Measurements from ENCODE around the gene ATAD3B. TPM values are rescaled to one million over a fixed set of nuclear protein-coding genes. Genes with fewer than 3 reads are reported as not detected.
A peak's percentile ranks its signal among the peaks of the same experiment; 100 is the strongest.
"Not testable (repeated sequence)": the region's sequence is repeated elsewhere in the genome, so short reads cannot be mapped to it uniquely, and the experiment has no call there.

ATAD3B gene
- polyA plus RNA-seq, 4 donors, result 9.4 to 29.9 (median 20.5) TPM

GRCh38 chr1:1449099-1449739 lies 22.3 kb upstream of the ATAD3B start, which contains the start of gene ATAD3C:
Gene ATAD3C, plus strand, starts transcription at chr1:1449689. Its CDS starts 995 bp downstream, at chr1:1450684.
- no peak for DNase-seq (ENCODE audit: low read depth in 4 of 4, low spot score in 2 of 4)

GRCh38 chr1:1450616-1451015 lies 20.9 kb upstream of the ATAD3B start:
- DNase-seq (ENCODE audit: low read depth in 4 of 4, low spot score in 2 of 4), result not testable (repeated sequence)

GRCh38 chr1:1451696-1452364 lies 19.7 kb upstream of the ATAD3B start:
- no peak for DNase-seq (ENCODE audit: low read depth in 4 of 4, low spot score in 2 of 4)

- not testable (repeated sequence) for DNase-seq (ENCODE audit: low read depth in 4 of 4, low spot score in 2 of 4)
Measured at GRCh38 chr1:1452365-1452739, 19.2 kb upstream of the ATAD3B start.

GRCh38 chr1:1452882-1453281 lies 18.7 kb upstream of the ATAD3B start:
- DNase-seq (ENCODE audit: low read depth in 4 of 4, low spot score in 2 of 4), result no peak

GRCh38 chr1:1454286-1455056 lies 17.1 kb upstream of the ATAD3B start:
- DNase-seq (ENCODE audit: low read depth in 4 of 4, low spot score in 2 of 4), result not testable (repeated sequence)

GRCh38 chr1:1455366-1455884 lies 16.1 kb upstream of the ATAD3B start:
- no peak for DNase-seq (ENCODE audit: low read depth in 4 of 4, low spot score in 2 of 4)

- not testable (repeated sequence) for DNase-seq (ENCODE audit: low read depth in 4 of 4, low spot score in 2 of 4)
Measured at GRCh38 chr1:1455934-1456333, 15.6 kb upstream of the ATAD3B start.

- not testable (repeated sequence) for DNase-seq (ENCODE audit: low read depth in 4 of 4, low spot score in 2 of 4)
Measured at GRCh38 chr1:1456683-1457255, 14.8 kb upstream of the ATAD3B start.

GRCh38 chr1:1459156-1459555 lies 12.4 kb upstream of the ATAD3B start:
- not testable (repeated sequence) for DNase-seq (ENCODE audit: low read depth in 4 of 4, low spot score in 2 of 4)

GRCh38 chr1:1459711-1460110 lies 11.9 kb upstream of the ATAD3B start:
- not testable (repeated sequence) for DNase-seq (ENCODE audit: low read depth in 4 of 4, low spot score in 2 of 4)

- no peak for DNase-seq (ENCODE audit: low read depth in 4 of 4, low spot score in 2 of 4)
Measured at GRCh38 chr1:1460540-1461130, 10.9 kb upstream of the ATAD3B start.

GRCh38 chr1:1461721-1462317 lies 9.7 kb upstream of the ATAD3B start:
- DNase-seq (ENCODE audit: low read depth in 4 of 4, low spot score in 2 of 4), result no peak

- DNase-seq (ENCODE audit: low read depth in 4 of 4, low spot score in 2 of 4), result no peak
Measured at GRCh38 chr1:1462318-1462966, 9.1 kb upstream of the ATAD3B start.

- no peak for DNase-seq (ENCODE audit: low read depth in 4 of 4, low spot score in 2 of 4)
Measured at GRCh38 chr1:1463312-1463711, 8.3 kb upstream of the ATAD3B start.

GRCh38 chr1:1468196-1468985 lies 3.2 kb upstream of the ATAD3B start:
- DNase-seq (ENCODE audit: low read depth in 4 of 4, low spot score in 2 of 4), result not testable (repeated sequence)

- DNase-seq (ENCODE audit: low read depth in 4 of 4, low spot score in 2 of 4), result peak in 1 of 4 donors; percentile 3
Measured at GRCh38 chr1:1470626-1471388, 758 bp upstream of the ATAD3B start.
